ENCODE results near the gene CNIH4. TPM values are rescaled to one million over a fixed set of nuclear protein-coding genes. Genes with fewer than 3 reads are reported as not detected.

CNIH4 gene
- polyA plus RNA-seq, 1 of the 3 experiments (the other 2 are of a cell fraction): 37.7 TPM

DNA sequence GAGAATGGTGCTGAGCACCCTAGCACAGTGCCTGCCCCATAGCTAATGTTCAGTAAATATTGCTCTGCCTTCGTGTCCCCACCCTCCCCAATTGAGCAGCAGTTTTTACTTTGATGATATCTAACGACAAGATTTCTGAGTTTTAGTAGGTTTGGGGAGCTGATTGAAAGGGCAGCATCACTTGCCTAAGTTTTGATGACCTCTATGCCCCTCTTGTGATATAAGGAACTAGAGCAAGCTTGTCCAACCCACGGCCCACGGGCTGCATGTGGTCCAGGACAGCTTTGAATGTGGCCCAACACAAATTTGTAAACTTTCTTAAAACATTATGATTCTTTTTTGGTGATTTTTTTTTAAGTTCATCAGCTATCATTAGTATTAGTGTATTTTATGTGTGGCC lies 1.6 kb downstream of the CNIH4 start:
- H3K9me2 ChIP-seq: no peaks in the 10 kb centered on the region
- no peak for DNase-seq
- H3K36me3 ChIP-seq (replicated peaks in 1 of 2; ENCODE audit: control insufficient read depth in 1 of 2, insufficient read depth in 2 of 2, low read length in 1 of 2): peaks cover 0 to 14% of the 10 kb centered on the region in 2 experiments
- H3K79me2 ChIP-seq (ENCODE audit: insufficient read depth): peaks cover 65% of the 10 kb centered on the region
- no peak overlapping the region for H2AFZ ChIP-seq (ENCODE audit: low read depth)
- H3K9ac ChIP-seq: peak overlapping the region; percentile 80; the same call in 1 of the 2 replicates
- peaks cover 0 to 8% of the 10 kb centered on the region in 2 experiments; a peak in 3 of 4 replicates for H3K4me1 ChIP-seq (ENCODE audit: control insufficient read depth in 1 of 2, insufficient read depth in 2 of 2, low read depth in 1 of 2, low read length in 1 of 2)
- POLR2A ChIA-PET: no interaction called here
- peak overlapping the region; percentile 74 to 80 for H3K4me3 ChIP-seq (ENCODE audit: low read depth in 2 of 2, low read length in 1 of 2)
- no peaks in the 10 kb centered on the region for H3K27me3 ChIP-seq (ENCODE audit: insufficient read depth)
- H3K9me3 ChIP-seq: no peaks in the 10 kb centered on the region
- no peak overlapping the region; a peak in 1 of 4 replicates for H3K27ac ChIP-seq (ENCODE audit: low read depth in 2 of 2, low read length in 1 of 2)
- H3K4me2 ChIP-seq: peak overlapping the region; percentile 73
- CTCF ChIA-PET: interaction anchor here (1.1 to 1.2 kb wide), 3 partner anchors 25 to 242 kb away, joined by 3 to 5 read pairs (median 4); no protein-coding TSS in a partner anchor
- WGBS (ENCODE audit: low lambda C conversion rate): 42% methylated on average over 4 of the region's 4 CpGs
- H3F3A ChIP-seq (replicated peaks; ENCODE audit: insufficient read depth): no peaks in the 10 kb centered on the region
- TF ChIP-seq NRF1 (IDR thresholded peaks at IDR 0.05; ENCODE audit: low read depth, low read length) (no peak), FOXM1 (IDR thresholded peaks at IDR 0.05; ENCODE audit: low read depth) (no peak), YY1 (IDR thresholded peaks at IDR 0.05; ENCODE audit: low read depth) (no peak), RFX5 (IDR thresholded peaks at IDR 0.05; ENCODE audit: low read length) (no peak)
- H4K20me1 ChIP-seq (ENCODE audit: insufficient read depth): peaks cover 13% of the 10 kb centered on the region

- Histone ChIP-seq H3K36me3 (replicated peaks in 1 of 2; ENCODE audit: control insufficient read depth in 1 of 2, insufficient read depth in 2 of 2, low read length in 1 of 2) (peaks cover 0 to 20% of the 10 kb centered on the region in 2 experiments), H4K20me1 (ENCODE audit: insufficient read depth) (peaks cover 13% of the 10 kb centered on the region), H3K4me3 (ENCODE audit: low read depth in 2 of 2, low read length in 1 of 2) (0 out of 4 replicates have a peak overlapping the region, but pooled peaks of 1 of the 2 experiments have one; percentile 4), H3K9me3 (no peaks in the 10 kb centered on the region), H3K4me2 (0 out of 2 replicates have a peak overlapping the region, but pooled peaks have one; percentile 18), H3K9ac (no peak overlapping the region), H3F3A (replicated peaks; ENCODE audit: insufficient read depth) (no peaks in the 10 kb centered on the region), H2AFZ (ENCODE audit: low read depth) (no peak overlapping the region), H3K27ac (ENCODE audit: low read depth in 2 of 2, low read length in 1 of 2) (no peak overlapping the region), H3K9me2 (no peaks in the 10 kb centered on the region), H3K4me1 (ENCODE audit: control insufficient read depth in 1 of 2, insufficient read depth in 2 of 2, low read depth in 1 of 2, low read length in 1 of 2) (peaks cover 0 to 8% of the 10 kb centered on the region in 2 experiments; a peak in 3 of 4 replicates), H3K79me2 (ENCODE audit: insufficient read depth) (peaks cover 75% of the 10 kb centered on the region), H3K27me3 (ENCODE audit: insufficient read depth) (no peaks in the 10 kb centered on the region)
- ChIA-PET POLR2A (no interaction called here), CTCF (interaction anchor here (1.0 to 1.7 kb wide), 2 partner anchors 8 to 13 kb away, joined by 4 to 5 read pairs; no protein-coding TSS in a partner anchor)
- TF ChIP-seq NFIC (IDR thresholded peaks at IDR 0.05; ENCODE audit: borderline replicate concordance) (no peak), SIN3A (IDR thresholded peaks at IDR 0.05; ENCODE audit: borderline replicate concordance, low read depth, low read length) (no peak), RXRA (IDR thresholded peaks at IDR 0.05; ENCODE audit: borderline replicate concordance, low read depth) (no peak), MXI1 (IDR thresholded peaks at IDR 0.05; ENCODE audit: low read depth, low read length) (no peak), ELF1 (IDR thresholded peaks at IDR 0.05) (no peak), RFX5 (IDR thresholded peaks at IDR 0.05; ENCODE audit: low read length) (no peak), RAD21 (IDR thresholded peaks at IDR 0.05; ENCODE audit: low read length) (no peak), EP300 (IDR thresholded peaks at IDR 0.05; ENCODE audit: borderline replicate concordance in 1 of 2, low read depth in 1 of 2, low read length in 1 of 2) (no peak), SMC3 (IDR thresholded peaks at IDR 0.05; ENCODE audit: low read depth, low read length) (no peak), NRF1 (IDR thresholded peaks at IDR 0.05; ENCODE audit: low read depth, low read length) (no peak), USF1 (IDR thresholded peaks at IDR 0.05; ENCODE audit: borderline replicate concordance, low read depth) (no peak), RCOR1 (IDR thresholded peaks at IDR 0.05; ENCODE audit: low read length) (no peak), POLR2AphosphoS5 (IDR thresholded peaks at IDR 0.05; ENCODE audit: low read depth, low read length) (no peak), GATA2 (CRISPR knock-in tag; IDR thresholded peaks at IDR 0.05) (no peak), YY1 (IDR thresholded peaks at IDR 0.05; ENCODE audit: low read depth) (no peak), FOSL2 (IDR thresholded peaks at IDR 0.05; ENCODE audit: borderline replicate concordance, low read depth) (no peak)
- TF ChIP-seq, protein P1, sequence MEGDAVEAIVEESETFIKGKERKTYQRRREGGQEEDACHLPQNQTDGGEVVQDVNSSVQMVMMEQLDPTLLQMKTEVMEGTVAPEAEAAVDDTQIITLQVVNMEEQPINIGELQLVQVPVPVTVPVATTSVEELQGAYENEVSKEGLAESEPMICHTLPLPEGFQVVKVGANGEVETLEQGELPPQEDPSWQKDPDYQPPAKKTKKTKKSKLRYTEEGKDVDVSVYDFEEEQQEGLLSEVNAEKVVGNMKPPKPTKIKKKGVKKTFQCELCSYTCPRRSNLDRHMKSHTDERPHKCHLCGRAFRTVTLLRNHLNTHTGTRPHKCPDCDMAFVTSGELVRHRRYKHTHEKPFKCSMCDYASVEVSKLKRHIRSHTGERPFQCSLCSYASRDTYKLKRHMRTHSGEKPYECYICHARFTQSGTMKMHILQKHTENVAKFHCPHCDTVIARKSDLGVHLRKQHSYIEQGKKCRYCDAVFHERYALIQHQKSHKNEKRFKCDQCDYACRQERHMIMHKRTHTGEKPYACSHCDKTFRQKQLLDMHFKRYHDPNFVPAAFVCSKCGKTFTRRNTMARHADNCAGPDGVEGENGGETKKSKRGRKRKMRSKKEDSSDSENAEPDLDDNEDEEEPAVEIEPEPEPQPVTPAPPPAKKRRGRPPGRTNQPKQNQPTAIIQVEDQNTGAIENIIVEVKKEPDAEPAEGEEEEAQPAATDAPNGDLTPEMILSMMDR (IDR thresholded peaks at IDR 0.05): no peak
- TF ChIP-seq, protein P2, sequence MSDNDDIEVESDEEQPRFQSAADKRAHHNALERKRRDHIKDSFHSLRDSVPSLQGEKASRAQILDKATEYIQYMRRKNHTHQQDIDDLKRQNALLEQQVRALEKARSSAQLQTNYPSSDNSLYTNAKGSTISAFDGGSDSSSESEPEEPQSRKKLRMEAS (IDR thresholded peaks at IDR 0.05; ENCODE audit: low read depth): no peak
- 84% methylated on average over 3 of the region's 3 CpGs for WGBS (ENCODE audit: low lambda C conversion rate)
- no peak for DNase-seq
Observed at GRCh38 chr1:224359207-224359606, 2.5 kb downstream of the CNIH4 start.
